Caco-2 (cell line): ENCODE results near the gene EIF1. TPM values are rescaled to one million over a fixed set of nuclear protein-coding genes. Genes with fewer than 3 reads are reported as not detected.

Experiments
- BruUV-seq: library from RNA; stranded (reverse); fragments of 400-500 nt; replicated peaks from 2 replicates; lab custom pipeline; 2021; lab: Mats Ljungman, UMichigan
- CTCF ChIA-PET: fragments of 300-600 bp; sonication (Branson Sonifier 250); formaldehyde crosslinking; loops from one replicate; lab custom pipeline; 2022; ENCODE audit warnings: antibody characterized with exemption; lab: Charles Lee
- POLR2A ChIA-PET: fragments of 300-600 bp; sonication (Branson Sonifier 250); formaldehyde crosslinking; loops from one replicate; lab custom pipeline; 2022; ENCODE audit warnings: antibody characterized with exemption; lab: Charles Lee
- DNase-seq, 2 experiments: peaks; one replicate each; pipeline versions ENCODE4 v3.0.0 to v3.0.0-alpha.2; 2020 to 2022
- H3K27me3 ChIP-seq: replicated peaks from 2 replicates; pipeline ENCODE4 v1.6.0; 2011; ENCODE audit warnings: low read length; ENCODE audit not compliant: control insufficient read depth, insufficient read depth
- H3K36me3 ChIP-seq: 2 replicates; pipeline ENCODE4 v1.5.1; 2011; ENCODE audit warnings: low read length; ENCODE audit not compliant: control insufficient read depth, insufficient read depth
- H3K4me1 ChIP-seq: fragments of 250-450 bp; sonication (Bioruptor Pico); 2 replicates; pipeline ENCODE4 v1.5.1; 2020; ENCODE audit warnings: mild to moderate bottlenecking
- H3K4me3 ChIP-seq: 2 replicates; pipeline ENCODE4 v1.5.1; 2011; ENCODE audit warnings: low read depth, mild to moderate bottlenecking, control low read depth, low read length
- H3K9me3 ChIP-seq: fragments of 250-450 bp; sonication (Bioruptor Pico); 2 replicates; pipeline ENCODE4 v1.5.1; 2020; ENCODE audit warnings: mild to moderate bottlenecking, moderate library complexity
- H3K27ac Mint-ChIP-seq: one replicate; pipeline ENCODE4 v1.8.0; 2022; ENCODE audit warnings: mixed read lengths; ENCODE audit not compliant: unreplicated experiment
- H3K27me3 Mint-ChIP-seq: one replicate; pipeline ENCODE4 v1.8.0; 2022; ENCODE audit warnings: mixed read lengths; ENCODE audit not compliant: insufficient read depth, unreplicated experiment
- H3K36me3 Mint-ChIP-seq: one replicate; pipeline ENCODE4 v1.8.0; 2022; ENCODE audit warnings: mild to moderate bottlenecking, mixed read lengths; ENCODE audit not compliant: insufficient read depth, unreplicated experiment
- H3K4me1 Mint-ChIP-seq: one replicate; pipeline ENCODE4 v1.8.0; 2022; ENCODE audit warnings: low read depth, mixed read lengths; ENCODE audit not compliant: unreplicated experiment
- H3K4me3 Mint-ChIP-seq: one replicate; pipeline ENCODE4 v1.8.0; 2022; ENCODE audit warnings: mild to moderate bottlenecking, moderate library complexity, mixed read lengths; ENCODE audit not compliant: unreplicated experiment
- H3K9me3 Mint-ChIP-seq: one replicate; pipeline ENCODE4 v1.8.0; 2022; ENCODE audit warnings: mixed read lengths; ENCODE audit not compliant: unreplicated experiment
- CTCF ChIP-seq, 2 experiments: fragments of 200-600 bp in 1 of 2; IDR thresholded peaks; 1 replicate in 1 of 2; 2 replicates in 1 of 2; pipeline versions ENCODE4 v1.5.1 to v1.8.0; 2011 to 2022; ENCODE audit warnings: antibody characterized with exemption in 1 of 2, control low read depth in 1 of 2, inconsistent platforms in 1 of 2, low read depth in 1 of 2, low read length in 1 of 2, mild to moderate bottlenecking in 1 of 2, moderate library complexity in 1 of 2; ENCODE audit not compliant: insufficient read depth in 1 of 2, severe bottlenecking in 1 of 2, unreplicated experiment in 1 of 2
- intact Hi-C: fragments of 100-400 bp; cut with micrococcal nuclease; formaldehyde crosslinking; loops from one replicate; pipeline ENCODE4 v1.10.0; 2022; ENCODE audit not compliant: unreplicated experiment
- total RNA-seq: library from RNA; stranded (reverse); gene quantifications from 2 replicates; pipeline ENCODE4 v1.2.3, GENCODE V29; 2022

EIF1 gene
- total RNA-seq, 1 experiment from 2014 or later, result 783 TPM

GRCh38 chr17:41655611-41656111, 33.0 kb upstream of the EIF1 start:
- TF ChIP-seq CTCF (IDR thresholded peaks at IDR 0.05; ENCODE audit: insufficient read depth in 1 of 2, low read depth in 1 of 2, low read length in 1 of 2, severe bottlenecking in 1 of 2, unreplicated experiment in 1 of 2), result no peak
- H3K36me3 ChIP-seq, result no peaks in the 10 kb centered on the region
- POLR2A ChIA-PET, result no interaction called here
- no peaks in the 10 kb centered on the region for H3K9me3 ChIP-seq
- H3K4me3 ChIP-seq, result no peak overlapping the region
- intact Hi-C loops, result no loop called here
- CTCF ChIA-PET, result no interaction called here
- peaks cover 35% of the 10 kb centered on the region for H3K4me1 ChIP-seq
- Mint-ChIP-seq H3K4me1 (peaks cover 7% of the 10 kb centered on the region), H3K27me3 (no peaks in the 10 kb centered on the region), H3K9me3 (no peaks in the 10 kb centered on the region), H3K36me3 (peaks cover 4% of the 10 kb centered on the region), H3K4me3 (no peak overlapping the region), H3K27ac (peak overlapping the region; percentile 68)
- no TSS peak for BruUV-seq
- H3K27me3 ChIP-seq, result no peaks in the 10 kb centered on the region
- peak in 1 of 2 experiments; percentile 71 for DNase-seq

GRCh38 chr17:41656249-41657023, 32.2 kb upstream of the EIF1 start:
- no peak for TF ChIP-seq CTCF (IDR thresholded peaks at IDR 0.05; ENCODE audit: insufficient read depth in 1 of 2, low read depth in 1 of 2, low read length in 1 of 2, severe bottlenecking in 1 of 2, unreplicated experiment in 1 of 2)
- Histone ChIP-seq H3K4me3 (no peak overlapping the region), H3K27me3 (no peaks in the 10 kb centered on the region), H3K36me3 (no peaks in the 10 kb centered on the region), H3K9me3 (no peaks in the 10 kb centered on the region), H3K4me1 (peaks cover 31% of the 10 kb centered on the region)
- H3K4me3 Mint-ChIP-seq, result no peak overlapping the region
- peaks cover 7% of the 10 kb centered on the region for H3K4me1 Mint-ChIP-seq
- H3K36me3 Mint-ChIP-seq, result peaks cover 6% of the 10 kb centered on the region
- BruUV-seq, result no TSS peak
- CTCF ChIA-PET, result no interaction called here
- intact Hi-C loops, result no loop called here
- DNase-seq, result no peak
- H3K9me3 Mint-ChIP-seq, result no peaks in the 10 kb centered on the region
- no peaks in the 10 kb centered on the region for H3K27me3 Mint-ChIP-seq
- no peak overlapping the region for H3K27ac Mint-ChIP-seq
- POLR2A ChIA-PET, result no interaction called here

GRCh38 chr17:41657176-41657754, 31.4 kb upstream of the EIF1 start:
- POLR2A ChIA-PET, result no interaction called here
- Mint-ChIP-seq H3K36me3 (peaks cover 6% of the 10 kb centered on the region), H3K27me3 (no peaks in the 10 kb centered on the region), H3K4me1 (peaks cover under 1% of the 10 kb centered on the region), H3K4me3 (no peak overlapping the region), H3K27ac (no peak overlapping the region), H3K9me3 (no peaks in the 10 kb centered on the region)
- CTCF ChIA-PET, result interaction anchor here (0.6 to 0.8 kb wide), 2 partner anchors 36 to 109 kb away, joined by 3 to 5 read pairs; no protein-coding TSS in a partner anchor
- no peaks in the 10 kb centered on the region for H3K9me3 ChIP-seq
- intact Hi-C loops, result no loop called here
- DNase-seq, result no peak
- TF ChIP-seq CTCF (IDR thresholded peaks at IDR 0.05; ENCODE audit: insufficient read depth in 1 of 2, low read depth in 1 of 2, low read length in 1 of 2, severe bottlenecking in 1 of 2, unreplicated experiment in 1 of 2), result no peak
- no peaks in the 10 kb centered on the region for H3K36me3 ChIP-seq
- no peak overlapping the region for H3K4me3 ChIP-seq
- H3K27me3 ChIP-seq, result no peaks in the 10 kb centered on the region
- H3K4me1 ChIP-seq, result peaks cover 23% of the 10 kb centered on the region
- no TSS peak for BruUV-seq
